Activated CD4-positive, alpha-beta memory T cell treated with anti-CD3 and anti-CD28 coated beads for 36 hours (primary cell): ENCODE results near the gene PSEN2. TPM values are rescaled to one million over a fixed set of nuclear protein-coding genes. Genes with fewer than 3 reads are reported as not detected.

Experiments used
- CTCF ChIA-PET: fragments of 350-600 bp; sonication (Branson Sonifier 250); formaldehyde crosslinking; loops from one replicate; lab custom pipeline; 2021; ENCODE audit warnings: antibody characterized with exemption, inconsistent platforms; lab: Charles Lee
- POLR2A ChIA-PET: fragments of 350-600 bp; sonication (Branson Sonifier 250); formaldehyde crosslinking; loops from one replicate; lab custom pipeline; 2021; ENCODE audit warnings: antibody characterized with exemption; lab: Charles Lee
- DNase-seq: peaks from one replicate; pipeline ENCODE4 v3.0.0-alpha.2; 2020
- H3K27ac Mint-ChIP-seq: one replicate; pipeline ENCODE4 v1.8.0; 2021; ENCODE audit warnings: mixed read lengths
- H3K27me3 Mint-ChIP-seq: one replicate; pipeline ENCODE4 v1.8.0; 2021; ENCODE audit warnings: mixed read lengths
- H3K36me3 Mint-ChIP-seq: one replicate; pipeline ENCODE4 v1.8.0; 2021; ENCODE audit warnings: mixed read lengths
- H3K4me1 Mint-ChIP-seq: one replicate; pipeline ENCODE4 v1.8.0; 2021; ENCODE audit warnings: low read depth, mixed read lengths
- H3K4me3 Mint-ChIP-seq: one replicate; pipeline ENCODE4 v1.8.0; 2021; ENCODE audit warnings: mild to moderate bottlenecking, mixed read lengths
- H3K9me3 Mint-ChIP-seq: one replicate; pipeline ENCODE4 v1.8.0; 2021; ENCODE audit warnings: mixed read lengths
- intact Hi-C: fragments of 100-400 bp; cut with micrococcal nuclease; formaldehyde crosslinking; loops from one replicate; pipeline ENCODE4 v1.15.1; 2023
- total RNA-seq, 2 experiments: library from RNA; stranded (reverse); gene quantifications; one replicate each; pipeline ENCODE4 v1.2.3, GENCODE V29; 2021

PSEN2 gene
- total RNA-seq, 2 experiments from 2014 or later, result 4.5 to 5.3 TPM

GRCh38 chr1:226880372-226881287 lies 10.2 kb downstream of the PSEN2 start:
- ChIA-PET POLR2A (no interaction called here), CTCF (interaction anchor here (1.1 kb wide), 1 partner anchor 254 kb away, joined by 4 read pairs; no protein-coding TSS in a partner anchor)
- H3K27ac Mint-ChIP-seq, result no peak overlapping the region
- intact Hi-C loops, result loop anchor here (5.0 kb wide), 1 partner anchor 148 kb away; no protein-coding TSS in a partner anchor
- no peaks in the 10 kb centered on the region for H3K36me3 Mint-ChIP-seq
- H3K4me3 Mint-ChIP-seq, result no peak overlapping the region
- no peak for DNase-seq
- H3K27me3 Mint-ChIP-seq, result no peaks in the 10 kb centered on the region
- peaks cover 46% of the 10 kb centered on the region for H3K4me1 Mint-ChIP-seq
- H3K9me3 Mint-ChIP-seq, result no peaks in the 10 kb centered on the region

- Mint-ChIP-seq H3K27ac (peak overlapping the region; percentile 92), H3K4me3 (peak overlapping the region; percentile 56), H3K27me3 (no peaks in the 10 kb centered on the region), H3K9me3 (no peaks in the 10 kb centered on the region), H3K36me3 (no peaks in the 10 kb centered on the region), H3K4me1 (peaks cover 49% of the 10 kb centered on the region)
- POLR2A ChIA-PET, result interaction anchor here (1.5 to 2.8 kb wide), 3 partner anchors 10 to 58 kb away, joined by 5 to 20 read pairs (median 6); partner anchors contain the start of genes COQ8A and PSEN2
- DNase-seq, result peak; percentile 22
- CTCF ChIA-PET, result no interaction called here
- intact Hi-C loops, result loop anchor here (1.0 to 5.0 kb wide), 4 partner anchors 10 to 255 kb away; no protein-coding TSS in a partner anchor
Observed at GRCh38 chr1:226881515-226882185, 11.2 kb downstream of the PSEN2 start.

GRCh38 chr1:226882187-226882586 lies 11.8 kb downstream of the PSEN2 start:
- POLR2A ChIA-PET, result interaction anchor here (1.2 to 2.8 kb wide), 5 partner anchors 8 to 57 kb away, joined by 3 to 20 read pairs (median 5); partner anchors contain the start of genes COQ8A and PSEN2
- peak overlapping the region; percentile 92 for H3K27ac Mint-ChIP-seq

GRCh38 chr1:226882631-226883409 lies 12.4 kb downstream of the PSEN2 start:
- intact Hi-C loops, result loop anchor here (1.0 to 5.0 kb wide), 4 partner anchors 12 to 257 kb away; no protein-coding TSS in a partner anchor
- no peaks in the 10 kb centered on the region for H3K36me3 Mint-ChIP-seq
- H3K4me3 Mint-ChIP-seq, result peak overlapping the region; percentile 56
- H3K27me3 Mint-ChIP-seq, result no peaks in the 10 kb centered on the region
- peaks cover 49% of the 10 kb centered on the region for H3K4me1 Mint-ChIP-seq
- H3K9me3 Mint-ChIP-seq, result no peaks in the 10 kb centered on the region
- H3K27ac Mint-ChIP-seq, result peak overlapping the region; percentile 92
- CTCF ChIA-PET, result interaction anchor here (0.9 to 1.8 kb wide), 5 partner anchors 11 to 256 kb away, joined by 4 to 6 read pairs (median 5); partner anchors contain the start of gene COQ8A
- POLR2A ChIA-PET, result interaction anchor here (0.6 to 2.8 kb wide), 6 partner anchors 9 to 56 kb away, joined by 3 to 20 read pairs (median 4); partner anchors contain the start of genes COQ8A and PSEN2
- DNase-seq, result peak; percentile 49

More at GRCh38 chr1:226882187-226882586, 11.8 kb downstream of the PSEN2 start:
- Mint-ChIP-seq H3K27me3 (no peaks in the 10 kb centered on the region), H3K4me3 (peak overlapping the region; percentile 56), H3K4me1 (peaks cover 49% of the 10 kb centered on the region), H3K36me3 (no peaks in the 10 kb centered on the region), H3K9me3 (no peaks in the 10 kb centered on the region)
- intact Hi-C loops, result loop anchor here (1.0 to 5.0 kb wide), 4 partner anchors 11 to 256 kb away; no protein-coding TSS in a partner anchor
- DNase-seq, result peak; percentile 39
- CTCF ChIA-PET, result interaction anchor here (0.9 to 1.8 kb wide), 5 partner anchors 11 to 256 kb away, joined by 4 to 6 read pairs (median 5); partner anchors contain the start of gene COQ8A

GRCh38 chr1:226883630-226884029 lies 13.2 kb downstream of the PSEN2 start:
- no peaks in the 10 kb centered on the region for H3K36me3 Mint-ChIP-seq
- H3K27ac Mint-ChIP-seq, result peak overlapping the region; percentile 92
- no peak for DNase-seq
- CTCF ChIA-PET, result interaction anchor here (1.2 to 1.8 kb wide), 4 partner anchors 12 to 257 kb away, joined by 4 to 6 read pairs (median 5); no protein-coding TSS in a partner anchor
- POLR2A ChIA-PET, result interaction anchor here (0.7 to 2.8 kb wide), 3 partner anchors 10 to 1248 kb away, joined by 4 to 20 read pairs (median 5); partner anchors contain the start of gene COQ8A
- peak overlapping the region; percentile 56 for H3K4me3 Mint-ChIP-seq
- peaks cover 49% of the 10 kb centered on the region for H3K4me1 Mint-ChIP-seq
- no peaks in the 10 kb centered on the region for H3K27me3 Mint-ChIP-seq
- intact Hi-C loops, result loop anchor here (5.0 kb wide), 1 partner anchor 151 kb away; no protein-coding TSS in a partner anchor
- H3K9me3 Mint-ChIP-seq, result no peaks in the 10 kb centered on the region

- no peak for DNase-seq
- Mint-ChIP-seq H3K4me1 (peaks cover 49% of the 10 kb centered on the region), H3K27ac (peak overlapping the region; percentile 10), H3K27me3 (no peaks in the 10 kb centered on the region), H3K36me3 (no peaks in the 10 kb centered on the region), H3K4me3 (no peak overlapping the region), H3K9me3 (no peaks in the 10 kb centered on the region)
- ChIA-PET POLR2A (interaction anchor here (0.7 to 2.8 kb wide), 2 partner anchors 55 to 1247 kb away, joined by 5 to 20 read pairs; partner anchors contain the start of gene COQ8A), CTCF (interaction anchor here (1.7 kb wide), 1 partner anchor 56 kb away, joined by 6 read pairs; no protein-coding TSS in a partner anchor)
- intact Hi-C loops, result loop anchor here (5.0 kb wide), 1 partner anchor 152 kb away; no protein-coding TSS in a partner anchor
Observed at GRCh38 chr1:226884116-226884625, 13.8 kb downstream of the PSEN2 start.

- POLR2A ChIA-PET, result no interaction called here
- peaks cover 49% of the 10 kb centered on the region for H3K4me1 Mint-ChIP-seq
- peak overlapping the region; percentile 6 for H3K27ac Mint-ChIP-seq
- H3K36me3 Mint-ChIP-seq, result no peaks in the 10 kb centered on the region
- intact Hi-C loops, result loop anchor here (5.0 kb wide), 1 partner anchor 153 kb away; no protein-coding TSS in a partner anchor
- CTCF ChIA-PET, result no interaction called here
- H3K27me3 Mint-ChIP-seq, result no peaks in the 10 kb centered on the region
- DNase-seq, result no peak
- H3K9me3 Mint-ChIP-seq, result no peaks in the 10 kb centered on the region
- no peak overlapping the region for H3K4me3 Mint-ChIP-seq
Observed at GRCh38 chr1:226884966-226885820, 14.8 kb downstream of the PSEN2 start.

- no peak for DNase-seq
- H3K27ac Mint-ChIP-seq, result no peak overlapping the region
- H3K9me3 Mint-ChIP-seq, result no peaks in the 10 kb centered on the region
- intact Hi-C loops, result no loop called here
- POLR2A ChIA-PET, result no interaction called here
- CTCF ChIA-PET, result interaction anchor here (1.2 kb wide), 1 partner anchor 260 kb away, joined by 4 read pairs; no protein-coding TSS in a partner anchor
- no peaks in the 10 kb centered on the region for H3K36me3 Mint-ChIP-seq
- H3K4me3 Mint-ChIP-seq, result no peak overlapping the region
- H3K27me3 Mint-ChIP-seq, result no peaks in the 10 kb centered on the region
- H3K4me1 Mint-ChIP-seq, result peaks cover 46% of the 10 kb centered on the region
Observed at GRCh38 chr1:226886122-226886901, 15.9 kb downstream of the PSEN2 start.

GRCh38 chr1:226887006-226887405 lies 16.6 kb downstream of the PSEN2 start:
- no peak overlapping the region for H3K27ac Mint-ChIP-seq
- intact Hi-C loops, result no loop called here
- H3K4me3 Mint-ChIP-seq, result no peak overlapping the region
- no peak for DNase-seq
- no peaks in the 10 kb centered on the region for H3K27me3 Mint-ChIP-seq
- H3K9me3 Mint-ChIP-seq, result no peaks in the 10 kb centered on the region
- peaks cover 39% of the 10 kb centered on the region for H3K4me1 Mint-ChIP-seq
- ChIA-PET CTCF (interaction anchor here (1.2 kb wide), 1 partner anchor 261 kb away, joined by 4 read pairs; no protein-coding TSS in a partner anchor), POLR2A (no interaction called here)
- H3K36me3 Mint-ChIP-seq, result no peaks in the 10 kb centered on the region
